ENCODE results near the gene NDUFS3.
"Not testable (repeated sequence)": the region's sequence is repeated elsewhere in the genome, so short reads cannot be mapped to it uniquely, and the experiment has no call there.

NDUFS3 gene

GRCh38 chr11:47562393-47562792, 16.5 kb upstream of the NDUFS3 start:
- not testable (repeated sequence) for DNase-seq

GRCh38 chr11:47564366-47564765, 14.5 kb upstream of the NDUFS3 start:
- DNase-seq, result not testable (repeated sequence)

DNA sequence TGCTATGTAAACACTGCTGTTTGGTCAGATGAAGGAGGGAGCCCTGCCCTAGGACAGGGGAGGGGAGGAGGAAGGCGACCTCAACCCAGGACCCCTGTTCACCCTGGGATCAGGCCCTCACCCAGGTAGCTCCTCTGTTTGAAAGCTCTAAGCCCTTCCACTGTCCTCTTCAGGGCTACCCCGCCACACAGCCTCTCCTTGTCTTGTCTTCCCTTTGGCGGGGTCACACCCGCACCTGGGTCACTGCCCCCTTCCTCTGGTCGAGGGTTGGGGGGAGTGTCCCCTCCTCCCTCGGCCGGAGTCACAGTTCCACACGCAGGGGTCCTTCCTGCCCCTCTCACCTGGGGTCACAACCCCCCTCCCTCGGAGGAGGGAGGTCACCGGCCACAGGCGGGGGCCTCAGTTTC, 13.9 kb upstream of the NDUFS3 start:
- DNase-seq, result no peak

DNA sequence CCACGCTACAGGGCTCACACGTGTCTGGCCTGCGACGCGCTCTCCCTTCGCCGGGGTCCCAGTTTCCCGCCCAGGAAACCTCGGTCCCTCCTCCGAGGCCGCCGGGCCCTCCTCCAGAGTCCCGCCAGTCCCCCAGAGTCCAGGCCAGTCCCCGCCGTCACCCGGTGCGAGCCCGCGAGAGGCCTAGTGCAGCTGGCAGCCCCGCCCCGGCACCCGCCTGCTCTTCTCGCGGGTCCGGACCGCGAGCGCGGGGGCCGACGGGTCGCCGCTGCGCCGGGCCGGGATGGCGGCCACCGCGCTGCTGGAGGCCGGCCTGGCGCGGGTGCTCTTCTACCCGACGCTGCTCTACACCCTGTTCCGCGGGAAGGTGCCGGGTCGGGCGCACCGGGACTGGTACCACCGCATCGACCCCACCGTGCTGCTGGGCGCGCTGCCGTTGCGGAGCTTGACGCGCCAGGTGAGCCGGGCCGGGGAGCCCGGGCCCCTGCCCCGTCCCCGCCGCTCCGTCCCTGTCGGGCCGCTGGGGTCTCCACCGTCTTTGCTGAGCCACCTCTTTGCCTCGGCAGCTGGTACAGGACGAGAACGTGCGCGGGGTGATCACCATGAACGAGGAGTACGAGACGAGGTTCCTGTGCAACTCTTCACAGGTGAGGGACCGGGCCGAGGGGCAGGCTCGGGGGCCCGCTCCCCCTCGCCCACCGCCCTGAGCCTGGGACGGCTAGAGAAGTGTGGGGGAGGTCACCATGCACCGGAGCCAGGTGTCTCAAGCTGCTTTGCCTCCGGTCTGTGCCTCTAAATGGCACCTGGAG, 13.3 kb upstream of the NDUFS3 start, which contains the start of gene PTPMT1:
Gene PTPMT1 (plus strand): TSS at position 260 of the 809 bp plus-strand sequence. CDS start 24 bp downstream, at position 284.
- DNase-seq, result peak; percentile 45

DNA sequence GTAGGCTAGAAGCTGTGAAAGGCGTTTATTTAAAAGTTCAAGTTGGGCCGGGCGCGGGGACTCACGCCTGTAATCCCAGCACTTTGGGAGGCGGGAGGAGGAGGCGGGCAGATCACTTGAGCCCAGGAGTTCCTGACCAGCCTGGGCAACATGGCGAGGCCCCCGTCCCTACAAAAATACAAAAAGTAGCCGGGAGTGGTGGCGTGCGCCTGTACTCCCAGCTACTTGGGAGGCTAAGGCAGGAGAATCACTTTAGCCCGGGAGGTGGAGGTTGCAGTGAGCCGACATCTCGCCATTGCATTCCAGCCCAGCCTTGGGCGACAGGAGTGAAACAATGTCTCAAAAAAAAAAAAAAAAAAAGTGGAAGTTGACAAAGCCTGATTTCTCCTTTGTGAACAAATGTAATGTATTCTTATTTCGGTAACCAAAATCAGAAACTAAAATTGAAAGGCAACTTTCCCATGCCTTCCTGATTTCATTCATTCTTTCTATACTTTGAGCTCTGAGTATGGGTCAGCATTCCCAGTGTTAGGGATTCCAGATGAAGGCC, 12.7 kb upstream of the NDUFS3 start:
- DNase-seq, result peak; percentile 30

DNA sequence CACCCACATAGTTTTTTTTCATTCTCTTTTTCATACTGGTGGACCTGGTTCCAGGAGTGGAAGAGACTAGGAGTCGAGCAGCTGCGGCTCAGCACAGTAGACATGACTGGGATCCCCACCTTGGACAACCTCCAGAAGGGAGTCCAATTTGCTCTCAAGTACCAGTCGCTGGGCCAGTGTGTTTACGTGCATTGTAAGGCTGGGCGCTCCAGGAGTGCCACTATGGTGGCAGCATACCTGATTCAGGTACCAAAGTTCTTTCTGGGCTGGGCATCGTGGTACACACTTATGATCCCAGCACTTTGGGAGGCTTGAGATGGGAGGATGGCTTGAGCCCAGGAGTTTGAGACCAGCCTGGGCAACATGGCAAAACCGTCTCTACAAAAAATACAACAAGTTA, 9.2 kb upstream of the NDUFS3 start:
- DNase-seq, result no peak

GRCh38 chr11:47570651-47571356, 8.1 kb upstream of the NDUFS3 start:
- DNase-seq, result no peak

GRCh38 chr11:47571357-47571729, 7.5 kb upstream of the NDUFS3 start:
- no peak for DNase-seq

DNA sequence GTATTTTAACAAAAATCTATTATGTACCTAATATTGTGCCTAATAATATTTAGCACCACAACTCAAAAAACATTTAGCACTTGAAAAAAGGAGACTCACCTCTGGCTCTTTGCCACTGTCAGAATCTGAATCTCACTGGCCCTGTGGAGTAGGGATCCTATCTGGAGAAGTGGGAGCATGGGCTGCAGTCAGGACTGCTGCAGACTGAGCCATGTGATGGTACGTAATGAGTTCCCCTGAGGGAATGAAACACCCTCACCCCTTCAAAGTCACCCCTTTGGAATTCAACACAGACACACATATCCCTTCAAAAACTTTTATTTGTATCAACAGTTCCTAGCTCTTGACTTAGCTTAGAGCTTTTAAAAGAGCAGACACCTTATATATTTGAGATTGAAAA, 7.0 kb upstream of the NDUFS3 start:
- DNase-seq, result no peak

GRCh38 chr11:47572715-47573255, 6.1 kb upstream of the NDUFS3 start:
- DNase-seq, result no peak

- no peak for DNase-seq
These were observed 5.6 kb upstream of the NDUFS3 start for GRCh38 chr11:47573321-47573720.

- no peak for DNase-seq
These were observed 1.3 kb upstream of the NDUFS3 start for GRCh38 chr11:47577460-47578041.

DNA sequence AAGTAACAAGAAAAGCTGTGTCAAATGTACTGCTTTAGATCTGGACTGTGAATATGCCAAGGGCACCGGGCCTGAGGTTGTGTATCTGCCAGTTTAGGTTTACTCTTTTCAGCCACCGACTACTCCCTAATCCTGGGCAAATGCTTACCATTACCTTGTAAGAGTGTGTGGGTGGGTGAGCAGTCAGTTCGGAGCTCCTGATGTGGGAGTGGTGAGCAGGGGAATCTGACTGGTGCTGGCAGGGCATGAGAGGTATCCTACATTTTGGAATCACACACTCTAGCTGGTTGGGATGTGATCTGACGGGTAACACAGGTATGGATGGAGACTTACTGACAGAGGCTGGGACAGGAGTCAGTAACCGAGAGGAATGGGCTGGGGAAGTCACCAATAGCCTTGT, 5.0 kb downstream of the NDUFS3 start:
- DNase-seq, result no peak

GRCh38 chr11:47586098-47586855, 7.4 kb downstream of the NDUFS3 start, which contains the start of gene FAM180B:
Gene FAM180B, plus strand, starts transcription at chr11:47586678. Its CDS starts 91 bp downstream, at chr11:47586769.
- DNase-seq, result no peak

DNA sequence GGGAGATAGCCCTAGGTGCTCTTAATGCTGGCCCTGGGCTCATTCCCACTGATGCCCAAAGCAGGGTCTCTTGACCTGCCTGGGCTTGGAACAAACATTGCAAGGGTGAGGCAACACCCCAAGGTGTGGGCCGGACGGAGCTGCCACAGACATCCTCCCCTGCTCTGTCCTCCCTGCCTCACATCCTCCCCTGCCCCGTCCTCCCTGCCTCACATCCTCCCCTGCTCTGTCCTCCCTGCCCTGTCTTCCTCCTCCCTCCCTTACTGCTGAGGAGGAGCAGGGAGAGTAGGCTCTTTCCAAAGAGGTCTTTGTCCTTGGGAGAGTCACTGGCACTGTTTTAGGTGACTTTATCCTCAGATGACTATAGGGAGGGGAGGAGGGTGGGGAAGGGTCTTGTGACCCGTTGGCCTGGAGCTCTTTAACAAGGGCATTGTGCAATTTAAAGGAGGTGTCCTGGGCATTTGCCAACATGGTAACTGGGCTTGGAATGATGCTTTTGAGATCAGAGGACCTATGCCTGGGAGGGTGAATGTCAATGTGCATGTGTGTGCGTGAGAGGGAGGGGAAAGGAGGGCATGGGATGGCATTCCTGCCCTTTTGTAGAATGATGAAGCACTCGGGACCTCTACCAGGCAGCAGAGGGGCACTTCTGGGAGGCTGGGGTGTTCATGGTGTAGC, 8.3 kb downstream of the NDUFS3 start:
- no peak for DNase-seq

DNA sequence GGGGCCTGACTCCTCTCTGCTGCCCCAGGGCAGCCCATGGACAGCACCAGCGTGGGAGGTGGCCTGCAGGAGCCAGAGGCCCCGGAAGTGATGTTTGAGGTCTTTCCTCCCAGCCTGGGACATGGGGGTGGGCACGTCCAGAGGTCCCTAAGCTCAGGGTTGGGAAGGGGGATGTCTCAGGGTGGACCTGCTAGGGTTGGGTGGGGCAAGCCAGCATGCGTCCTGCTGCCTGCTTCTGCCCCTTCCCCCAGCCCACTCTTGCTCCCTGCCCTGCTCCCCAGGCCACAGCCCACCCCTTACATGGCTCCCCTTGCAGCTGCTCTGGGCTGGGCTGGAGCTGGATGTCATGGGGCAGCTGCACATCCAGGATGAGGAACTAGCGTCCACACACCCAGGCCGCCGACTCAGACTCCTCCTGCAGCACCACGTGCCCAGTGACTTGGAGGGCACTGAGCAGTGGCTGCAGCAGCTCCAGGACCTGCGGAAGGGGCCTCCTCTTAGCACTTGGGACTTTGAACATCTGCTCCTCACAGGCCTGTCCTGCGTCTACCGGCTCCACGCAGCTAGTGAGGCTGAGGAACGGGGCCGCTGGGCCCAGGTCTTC, 9.0 kb downstream of the NDUFS3 start:
- no peak for DNase-seq

DNA sequence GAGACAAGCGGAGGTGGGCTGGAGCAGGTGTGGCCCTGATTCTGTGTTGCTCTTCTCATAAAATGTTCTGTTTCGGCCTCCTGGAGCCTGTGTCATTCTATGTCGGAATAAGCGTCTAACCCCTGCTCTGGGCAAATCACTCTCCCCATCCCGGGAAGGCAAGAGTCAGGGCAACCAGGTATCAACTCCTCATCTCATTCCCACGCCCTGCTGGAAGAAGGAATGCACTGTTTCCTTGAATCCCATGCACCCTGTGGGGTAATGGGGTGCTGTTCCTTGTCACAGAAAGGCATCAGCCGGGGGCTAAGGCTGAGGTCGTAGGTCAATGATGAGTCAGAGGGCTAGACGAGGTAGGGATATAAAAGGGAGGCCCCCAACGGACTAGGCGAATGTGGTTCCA, 10.2 kb downstream of the NDUFS3 start:
- no peak for DNase-seq

DNA sequence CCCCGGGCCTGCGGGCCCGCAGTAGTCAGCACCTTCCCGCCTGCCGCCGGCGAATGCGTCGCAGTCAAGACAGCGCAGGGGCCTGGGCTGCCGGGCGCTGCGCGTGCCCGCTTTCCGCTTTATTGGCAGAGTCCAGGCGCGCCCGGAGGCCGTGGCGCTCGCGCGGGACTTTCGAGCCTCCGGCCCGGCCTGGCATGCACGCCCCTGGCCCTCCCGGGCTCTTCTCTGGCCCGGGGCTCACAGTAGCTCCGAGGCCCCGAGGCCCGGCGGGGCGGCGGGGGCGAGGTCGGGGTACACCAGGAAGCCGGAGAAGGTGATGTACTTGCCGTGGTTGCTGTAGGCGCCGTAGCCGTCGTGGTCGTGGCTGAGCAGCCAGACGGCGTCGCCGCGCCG, 10.7 kb downstream of the NDUFS3 start:
- no peak for DNase-seq

GRCh38 chr11:47589977-47590861, 11.3 kb downstream of the NDUFS3 start:
- no peak for DNase-seq

DNA sequence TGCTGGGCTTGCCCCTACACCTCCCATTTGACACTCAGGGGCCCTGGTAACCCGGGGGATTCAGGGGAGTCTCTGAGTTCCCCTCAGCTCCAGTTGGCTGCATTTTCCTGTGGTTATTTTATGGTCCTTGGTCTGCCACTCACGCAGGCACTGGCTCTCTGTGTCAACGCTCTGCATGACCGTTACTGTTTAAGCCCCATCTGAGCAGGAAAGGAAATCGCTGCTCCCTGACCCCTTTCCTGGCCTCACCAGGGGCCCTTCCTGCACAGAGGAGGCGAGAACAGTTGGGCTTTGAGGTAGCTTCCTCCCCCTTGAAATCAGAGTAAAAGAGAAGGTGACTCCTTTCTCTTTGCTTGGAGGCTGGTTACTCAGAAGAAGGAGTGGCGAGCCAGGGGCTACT, 12.9 kb downstream of the NDUFS3 start:
- DNase-seq, result peak; percentile 49

Data from KG1 (cell line).